Mononuclear cell (primary cell): ENCODE data around the gene PCBD2. TPM values are rescaled to one million over a fixed set of nuclear protein-coding genes. Genes with fewer than 3 reads are reported as not detected.
"Not testable (repeated sequence)": the region's sequence is repeated elsewhere in the genome, so short reads cannot be mapped to it uniquely, and the experiment has no call there.

Experiments
- H3K27me3 ChIP-seq: 2 replicates; pipeline ENCODE4 v1.6.0; 2011; ENCODE audit warnings: low read length, control low read depth; ENCODE audit not compliant: insufficient read depth
- H3K4me1 ChIP-seq: 2 replicates; pipeline ENCODE4 v1.5.1; 2011; ENCODE audit warnings: mild to moderate bottlenecking, low read length, control low read depth; ENCODE audit not compliant: insufficient read depth
- H3K4me3 ChIP-seq: 2 replicates; pipeline ENCODE4 v1.5.1; 2011; ENCODE audit warnings: mild to moderate bottlenecking, low read length, moderate library complexity
- H3K9me3 ChIP-seq: 2 replicates; pipeline ENCODE4 v1.5.1; 2011; ENCODE audit warnings: low read depth, mild to moderate bottlenecking, control low read depth, low read length
- total RNA-seq: library from RNA; depleted of rRNA; stranded (reverse); fragments of >200 nt; gene quantifications from one replicate; pipeline ENCODE4 v1.2.3, GENCODE V29; 2012

Gene PCBD2
- total RNA-seq, 1 donor, result 5.0 TPM

- H3K9me3 ChIP-seq, result no peaks in the 10 kb centered on the region
- H3K4me3 ChIP-seq, result no peak overlapping the region
- no peaks in the 10 kb centered on the region for H3K4me1 ChIP-seq
- no peaks in the 10 kb centered on the region for H3K27me3 ChIP-seq
Observed at GRCh38 chr5:134965271-134965825, 60.4 kb downstream of the PCBD2 start.

- Histone ChIP-seq H3K4me1 (no peaks in the 10 kb centered on the region), H3K4me3 (no peak within 1 kb of the TSS), H3K27me3 (no peaks in the 10 kb centered on the region), H3K9me3 (no peaks in the 10 kb centered on the region)
Observed at GRCh38 chr5:134967607-134968006, 62.7 kb downstream of the PCBD2 start, which contains the start of gene CATSPER3. Gene CATSPER3, plus strand, starts transcription at chr5:134967907. Its CDS starts 85 bp downstream, at chr5:134967992.

- Histone ChIP-seq H3K27me3 (no peaks in the 10 kb centered on the region), H3K4me3 (no peak overlapping the region), H3K9me3 (no peaks in the 10 kb centered on the region), H3K4me1 (no peaks in the 10 kb centered on the region)
Observed at GRCh38 chr5:134968055-134968454, 63.1 kb downstream of the PCBD2 start.

GRCh38 chr5:134969166-134969565 is 64.2 kb downstream of the PCBD2 start:
- Histone ChIP-seq H3K4me1 (no peaks in the 10 kb centered on the region), H3K27me3 (no peaks in the 10 kb centered on the region), H3K9me3 (no peaks in the 10 kb centered on the region), H3K4me3 (no peak overlapping the region)

DNA sequence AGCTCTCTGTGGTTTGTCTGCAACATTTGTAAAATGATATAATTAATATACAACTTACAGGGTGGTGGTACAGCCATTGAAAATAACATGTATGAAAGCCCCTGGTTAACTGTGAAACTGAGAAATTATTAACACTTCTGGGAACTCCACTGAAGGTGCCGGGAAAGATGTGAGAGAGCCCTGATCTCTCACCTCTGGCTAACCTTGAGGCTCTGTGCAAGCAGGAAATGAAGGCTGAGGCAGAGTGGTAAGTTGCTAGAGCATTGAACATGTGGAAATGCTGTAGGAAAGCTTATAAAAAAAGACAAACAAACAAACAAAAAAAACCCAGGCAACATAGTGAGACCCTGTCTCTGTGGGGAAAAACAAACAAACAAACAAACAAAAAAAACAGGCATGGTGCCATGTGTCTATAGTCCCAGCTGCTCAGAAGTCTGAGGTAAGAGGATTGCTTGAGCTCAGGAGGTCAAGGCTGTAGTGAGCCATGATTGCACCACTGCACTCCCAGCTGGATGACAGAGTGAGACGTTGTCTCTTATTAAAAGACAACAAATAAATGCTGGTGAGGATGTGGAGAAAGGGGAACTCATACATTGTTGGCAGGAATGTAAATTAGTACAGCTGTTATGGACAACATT is 70.3 kb downstream of the PCBD2 start:
- no peak overlapping the region for H3K4me3 ChIP-seq
- no peaks in the 10 kb centered on the region for H3K27me3 ChIP-seq
- no peaks in the 10 kb centered on the region for H3K9me3 ChIP-seq
- H3K4me1 ChIP-seq, result no peaks in the 10 kb centered on the region

DNA sequence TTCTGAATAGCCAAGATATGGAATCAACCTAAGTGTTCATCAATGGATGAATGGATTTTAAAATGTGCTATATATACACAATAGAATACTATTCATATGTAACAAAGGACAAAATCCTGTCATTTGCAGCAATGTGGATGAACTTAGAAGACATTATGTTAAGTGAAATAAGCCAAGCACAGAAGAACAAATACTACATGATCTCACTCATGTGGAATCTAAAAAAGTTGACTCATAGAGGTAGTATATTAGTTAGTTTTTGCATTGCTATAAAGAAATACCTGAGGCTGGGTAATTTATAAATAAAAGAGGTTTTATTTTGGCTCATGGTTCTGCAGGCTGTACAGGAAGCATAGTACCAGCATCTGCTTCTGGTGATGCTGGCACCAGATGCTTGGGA is 70.9 kb downstream of the PCBD2 start:
- Histone ChIP-seq H3K27me3 (no peaks in the 10 kb centered on the region), H3K9me3 (no peaks in the 10 kb centered on the region), H3K4me1 (no peaks in the 10 kb centered on the region), H3K4me3 (no peak overlapping the region)

- H3K4me3 ChIP-seq, result no peak overlapping the region
- no peaks in the 10 kb centered on the region for H3K27me3 ChIP-seq
Observed at GRCh38 chr5:134976841-134977240, 71.9 kb downstream of the PCBD2 start.

GRCh38 chr5:134979416-134979815 is 74.5 kb downstream of the PCBD2 start:
- no peaks in the 10 kb centered on the region for H3K4me1 ChIP-seq
- no peak overlapping the region for H3K4me3 ChIP-seq
- H3K27me3 ChIP-seq, result no peaks in the 10 kb centered on the region
- H3K9me3 ChIP-seq, result peaks cover 26% of the 10 kb centered on the region

More at GRCh38 chr5:134976841-134977240, 71.9 kb downstream of the PCBD2 start:
- Histone ChIP-seq H3K4me1 (no peaks in the 10 kb centered on the region), H3K9me3 (peaks cover 6% of the 10 kb centered on the region)

GRCh38 chr5:134982230-134982629 is 77.3 kb downstream of the PCBD2 start:
- no peaks in the 10 kb centered on the region for H3K4me1 ChIP-seq
- no peaks in the 10 kb centered on the region for H3K27me3 ChIP-seq
- H3K4me3 ChIP-seq, result no peak overlapping the region
- H3K9me3 ChIP-seq, result peaks cover 26% of the 10 kb centered on the region

GRCh38 chr5:134989266-134989830 is 84.4 kb downstream of the PCBD2 start:
- no peaks in the 10 kb centered on the region for H3K27me3 ChIP-seq

GRCh38 chr5:134990183-134990582 is 85.3 kb downstream of the PCBD2 start:
- not testable (repeated sequence) for H3K27me3 ChIP-seq, H3K4me3 ChIP-seq, H3K9me3 ChIP-seq, H3K4me1 ChIP-seq

More at GRCh38 chr5:134989266-134989830, 84.4 kb downstream of the PCBD2 start:
- no peaks in the 10 kb centered on the region for H3K9me3 ChIP-seq
- H3K4me3 ChIP-seq, result no peak overlapping the region
- H3K4me1 ChIP-seq, result no peaks in the 10 kb centered on the region

GRCh38 chr5:134992148-134992547 is 87.2 kb downstream of the PCBD2 start:
- Histone ChIP-seq H3K9me3 (no peaks in the 10 kb centered on the region), H3K4me3 (no peak overlapping the region), H3K27me3 (no peaks in the 10 kb centered on the region), H3K4me1 (no peaks in the 10 kb centered on the region)

DNA sequence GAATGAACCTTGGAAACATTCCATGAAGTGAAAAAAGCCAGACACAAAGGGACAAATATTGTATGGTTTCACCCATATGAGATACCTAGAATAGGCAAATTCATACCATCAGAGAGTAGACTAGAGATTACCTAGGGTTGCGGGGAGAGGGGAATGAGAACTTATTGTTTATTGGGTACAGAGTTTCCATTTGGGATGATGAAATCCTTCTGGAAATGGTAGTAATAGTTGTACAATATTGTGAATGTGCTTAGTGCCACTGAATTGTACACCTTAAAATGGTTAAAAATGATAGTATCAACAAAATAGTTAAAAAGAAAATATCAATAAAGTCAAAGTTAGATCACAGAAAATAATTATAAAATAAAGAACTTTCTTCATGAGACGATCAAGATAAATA is 88.2 kb downstream of the PCBD2 start:
- Histone ChIP-seq H3K9me3 (no peaks in the 10 kb centered on the region), H3K4me1 (no peaks in the 10 kb centered on the region), H3K27me3 (no peaks in the 10 kb centered on the region), H3K4me3 (no peak overlapping the region)

DNA sequence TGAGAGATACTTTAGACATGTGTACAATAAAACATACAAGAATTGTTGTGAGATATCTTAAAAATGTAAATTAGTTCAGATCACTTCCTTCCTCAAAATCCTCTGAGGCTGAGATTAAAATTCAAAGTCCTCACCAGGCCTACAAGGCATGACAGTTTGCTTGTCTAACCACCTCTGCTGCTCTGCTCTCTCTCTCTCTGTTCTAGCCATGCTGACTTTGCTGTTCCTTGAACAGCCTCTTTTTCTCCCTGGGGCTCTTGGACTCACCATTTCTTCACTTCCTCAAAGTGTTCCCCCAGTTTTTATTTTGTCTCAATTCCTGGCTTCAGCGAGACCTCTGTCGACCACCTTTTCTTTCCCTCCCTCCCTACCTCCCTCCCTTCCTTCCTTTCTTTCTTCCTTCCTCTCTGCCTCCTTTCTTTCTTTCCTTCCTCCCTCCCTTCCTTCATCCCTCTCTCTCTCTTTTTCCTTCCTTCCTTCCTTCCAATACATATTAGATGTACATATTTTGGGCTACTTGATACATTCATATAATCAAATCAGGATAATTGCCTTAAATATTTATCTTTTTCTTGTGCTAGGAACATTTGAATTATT is 89.7 kb downstream of the PCBD2 start:
- H3K27me3 ChIP-seq, result no peaks in the 10 kb centered on the region
- H3K4me3 ChIP-seq, result no peak overlapping the region
- H3K4me1 ChIP-seq, result no peaks in the 10 kb centered on the region
- no peaks in the 10 kb centered on the region for H3K9me3 ChIP-seq

DNA sequence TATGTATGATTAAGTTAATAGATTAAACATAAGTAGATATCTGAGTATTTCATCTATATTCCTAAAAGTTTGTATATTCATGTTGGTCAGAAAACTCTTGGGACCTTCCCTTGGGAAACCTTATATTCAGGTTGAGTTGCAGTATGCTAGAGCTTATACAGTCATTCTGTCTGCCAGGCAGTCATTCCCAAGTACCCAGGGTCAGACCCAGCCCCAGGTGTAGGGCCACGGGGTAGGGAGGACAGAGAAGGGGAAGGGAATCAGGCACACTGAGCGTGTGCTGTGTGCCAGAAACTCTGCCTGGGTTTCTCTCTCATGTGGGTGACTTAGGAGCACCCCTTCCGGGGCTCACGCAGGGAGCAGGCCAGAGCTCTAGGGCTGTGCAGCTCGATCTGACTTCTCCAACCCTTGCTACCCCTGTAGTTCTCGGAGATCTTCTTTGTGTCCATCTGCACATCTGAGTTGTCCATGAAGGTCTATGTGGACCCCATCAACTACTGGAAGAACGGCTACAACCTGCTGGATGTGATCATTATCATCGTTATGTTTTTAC is 91.0 kb downstream of the PCBD2 start:
- H3K27me3 ChIP-seq, result no peaks in the 10 kb centered on the region
- no peak overlapping the region for H3K4me3 ChIP-seq
- H3K9me3 ChIP-seq, result no peaks in the 10 kb centered on the region
- H3K4me1 ChIP-seq, result no peaks in the 10 kb centered on the region
